Hepatocyte (in vitro differentiated cells): Measurements from ENCODE around the gene PMFBP1.

Experiments used
- CTCF ChIP-seq: fragments of 200-600 bp; sonication (generic); IDR thresholded peaks from 2 replicates; pipeline ENCODE4 v1.5.1; 2016; ENCODE audit warnings: antibody characterized with exemption, mild to moderate bottlenecking; ENCODE audit not compliant: poor library complexity
- EZH2 ChIP-seq: fragments of 200-600 bp; sonication (generic); IDR thresholded peaks from 2 replicates; pipeline ENCODE4 v1.6.1; 2016; ENCODE audit warnings: antibody characterized with exemption, mild to moderate bottlenecking, borderline replicate concordance

GRCh38 chr16:72159386-72159785 lies 12.6 kb downstream of the PMFBP1 start:
- TF ChIP-seq CTCF (no peak), EZH2 (no peak)
